SK-N-MC (cell line): Measurements from ENCODE around the gene ISM1.

Experiments
- EZH2 ChIP-seq: fragments of 200-600 bp; sonication (generic); IDR thresholded peaks from one replicate; pipeline ENCODE4 v1.6.1; 2017; ENCODE audit warnings: antibody characterized with exemption
- POLR2AphosphoS5 ChIP-seq: IDR thresholded peaks from 2 replicates; pipeline ENCODE4 v1.6.1; 2012; ENCODE audit warnings: mild to moderate bottlenecking, low read depth, low read length, borderline replicate concordance

- no peak for TF ChIP-seq EZH2
- no peak for TF ChIP-seq POLR2AphosphoS5
Observed at GRCh38 chr20:13305284-13305683, 84.2 kb downstream of the ISM1 start.
